ENCODE data around the gene ARHGAP10.

DNA sequence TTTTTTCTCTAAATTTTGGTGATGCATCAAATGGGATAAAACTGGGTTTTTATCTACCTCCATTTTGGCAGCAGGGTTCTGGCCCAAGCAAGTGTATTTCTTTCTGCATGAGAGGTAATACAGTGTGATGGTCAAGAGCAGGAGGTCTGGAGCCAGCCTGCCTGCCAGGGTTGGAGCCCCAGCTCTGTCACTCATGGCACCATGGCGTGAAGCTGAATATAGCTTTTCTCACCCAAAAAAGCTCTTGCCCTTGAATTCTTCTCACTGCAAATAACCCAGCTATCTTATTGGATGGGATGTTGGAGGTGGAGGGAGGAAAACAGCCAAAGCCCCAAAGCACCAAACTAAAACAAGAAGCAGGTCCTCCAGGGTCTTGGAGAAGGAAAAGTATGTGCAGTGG, 218.4 kb downstream of the ARHGAP10 start:
- TF ChIP-seq FOXM1 (IDR thresholded peaks at IDR 0.05; ENCODE audit: low read depth, low read length) (no peak), CEBPB (IDR thresholded peaks at IDR 0.05; ENCODE audit: borderline replicate concordance in 1 of 2, low read depth in 2 of 2, low read length in 2 of 2) (no peak)

Data from GM12878 (cell line).